BJ (cell line): ENCODE data around the gene NRAP. TPM values are rescaled to one million over a fixed set of nuclear protein-coding genes. Genes with fewer than 3 reads are reported as not detected.

Experiments used
- CTCF ChIA-PET: fragments of 350-600 bp; formaldehyde crosslinking; extraction: SDS; loops from one replicate; lab custom pipeline; 2021; ENCODE audit warnings: antibody characterized with exemption, inconsistent platforms; lab: Yijun Ruan, JAX
- POLR2A ChIA-PET: fragments of 300-600 bp; sonication (Branson Sonifier 250); formaldehyde crosslinking; extraction: SDS; loops from one replicate; lab custom pipeline; 2021; ENCODE audit warnings: antibody characterized with exemption; lab: Charles Lee
- DNase-seq: peaks from one replicate; pipeline ENCODE4 v3.0.0-alpha.2; 2011; ENCODE audit warnings: low read depth
- H3K27me3 ChIP-seq: 2 replicates; pipeline ENCODE4 v1.6.0; 2011; ENCODE audit warnings: low read length; ENCODE audit not compliant: control insufficient read depth, insufficient read depth
- H3K36me3 ChIP-seq: 2 replicates; pipeline ENCODE4 v1.5.1; 2011; ENCODE audit warnings: low read length; ENCODE audit not compliant: control insufficient read depth, insufficient read depth
- H3K4me3 ChIP-seq: 2 replicates; pipeline ENCODE4 v1.5.1; 2011; ENCODE audit warnings: low read depth, mild to moderate bottlenecking, control low read depth, low read length
- CTCF ChIP-seq: IDR thresholded peaks from 2 replicates; pipeline ENCODE4 v1.5.1; 2011; ENCODE audit warnings: low read depth, mild to moderate bottlenecking, control low read depth, inconsistent platforms, low read length, moderate library complexity; ENCODE audit not compliant: insufficient read depth
- polyA plus RNA-seq: library from polyadenylated mRNA; depleted of rRNA; stranded (reverse); fragments of >200 nt; gene quantifications from 2 replicates; pipeline ENCODE4 v1.2.3, GENCODE V29; 2011

NRAP gene
- polyA plus RNA-seq, 1 experiment, result not detected

DNA sequence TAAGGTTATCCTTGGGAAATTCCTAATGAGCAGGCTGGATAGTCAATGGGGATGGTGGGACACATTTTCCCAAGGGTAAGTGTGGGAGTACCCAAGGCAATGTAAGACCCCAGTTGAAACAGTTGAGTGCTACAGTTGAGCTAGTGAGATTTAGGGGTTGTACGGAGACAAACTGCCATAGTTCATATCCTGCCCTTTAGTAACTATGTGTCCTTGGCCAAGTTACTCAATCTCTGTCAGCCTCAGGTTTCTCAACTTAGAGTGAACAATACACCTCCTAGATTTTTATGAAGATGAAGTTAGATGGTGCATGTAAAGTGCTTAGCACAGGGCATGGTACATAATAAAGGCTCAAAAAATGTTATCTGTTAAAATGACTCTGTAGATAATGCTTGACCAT lies 90.5 kb downstream of the NRAP start:
- no peaks in the 10 kb centered on the region; the same call in 1 of the 2 replicates for H3K27me3 ChIP-seq
- DNase-seq, result no peak
- H3K36me3 ChIP-seq, result no peaks in the 10 kb centered on the region
- ChIA-PET CTCF (interaction anchor here (4.5 kb wide), 1 partner anchor 10 kb away, joined by 33 read pairs; no protein-coding TSS in a partner anchor), POLR2A (no interaction called here)
- no peak for TF ChIP-seq CTCF
- H3K4me3 ChIP-seq, result no peak overlapping the region

DNA sequence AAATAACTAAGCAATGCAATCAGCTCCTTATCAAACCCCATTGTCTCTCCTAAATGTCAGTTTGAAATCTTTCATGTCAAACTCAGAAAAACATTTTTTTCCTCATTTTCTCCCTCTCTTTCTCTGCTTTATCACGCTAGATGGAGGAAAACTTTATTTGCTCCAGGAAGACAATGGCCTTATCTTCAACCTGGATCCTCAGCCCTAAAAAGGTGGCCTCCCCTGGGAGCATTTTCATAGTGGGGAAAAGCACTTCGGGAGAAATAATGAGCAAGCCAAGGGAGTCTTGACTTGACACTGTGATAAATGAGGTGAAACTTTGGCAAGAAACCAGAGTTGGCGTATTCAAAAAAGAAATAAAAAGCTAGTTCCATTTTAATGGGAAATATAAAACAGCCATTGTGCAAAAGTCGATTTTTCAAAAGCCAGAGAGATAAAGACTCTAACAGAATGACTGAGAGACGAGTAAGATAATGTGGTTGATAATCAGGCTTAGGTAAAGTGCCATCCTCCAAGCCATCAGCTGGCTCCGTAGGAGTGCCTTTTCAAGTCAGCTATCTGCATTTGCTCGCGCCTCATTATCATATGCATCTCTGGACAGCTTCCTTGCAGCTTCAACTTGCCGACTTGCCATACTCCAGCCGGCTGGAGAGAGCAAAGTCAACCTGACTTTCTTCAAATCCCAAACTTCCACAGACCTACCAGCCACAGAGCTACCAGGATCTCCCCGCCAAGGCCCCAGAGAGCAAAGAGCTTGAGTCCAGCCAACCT lies 91.1 kb downstream of the NRAP start:
- TF ChIP-seq CTCF, result no peak
- DNase-seq, result no peak
- CTCF ChIA-PET, result interaction anchor here (4.5 kb wide), 1 partner anchor 9 kb away, joined by 33 read pairs; no protein-coding TSS in a partner anchor
- POLR2A ChIA-PET, result no interaction called here
- Histone ChIP-seq H3K36me3 (no peaks in the 10 kb centered on the region), H3K4me3 (no peak overlapping the region), H3K27me3 (no peaks in the 10 kb centered on the region; the same call in 1 of the 2 replicates)

- Histone ChIP-seq H3K4me3 (no peak overlapping the region), H3K36me3 (no peaks in the 10 kb centered on the region), H3K27me3 (no peaks in the 10 kb centered on the region; the same call in 1 of the 2 replicates)
- ChIA-PET CTCF (no interaction called here), POLR2A (no interaction called here)
- TF ChIP-seq CTCF, result no peak
- no peak for DNase-seq
These were observed 94.3 kb downstream of the NRAP start for GRCh38 chr10:113569576-113569975.

GRCh38 chr10:113566888-113567287 lies 97.0 kb downstream of the NRAP start:
- POLR2A ChIA-PET, result no interaction called here
- no peak for DNase-seq
- Histone ChIP-seq H3K4me3 (no peak overlapping the region), H3K27me3 (no peaks in the 10 kb centered on the region; the same call in 1 of the 2 replicates), H3K36me3 (no peaks in the 10 kb centered on the region)
- CTCF ChIA-PET, result interaction anchor here (1.6 to 5.0 kb wide), 2 partner anchors 113 to 126 kb away, joined by 5 to 16 read pairs; no protein-coding TSS in a partner anchor
- no peak for TF ChIP-seq CTCF

GRCh38 chr10:113565364-113565763 lies 98.5 kb downstream of the NRAP start:
- TF ChIP-seq CTCF, result no peak
- ChIA-PET POLR2A (no interaction called here), CTCF (interaction anchor here (3.5 to 5.0 kb wide), 2 partner anchors 11 to 124 kb away, joined by 16 to 30 read pairs; partner anchors contain the start of gene HABP2)
- no peak overlapping the region for H3K4me3 ChIP-seq
- no peaks in the 10 kb centered on the region; the same call in 1 of the 2 replicates for H3K27me3 ChIP-seq
- no peak for DNase-seq
- H3K36me3 ChIP-seq, result no peaks in the 10 kb centered on the region
